Measurements from ENCODE around the gene SETD5. TPM values are rescaled to one million over a fixed set of nuclear protein-coding genes. Genes with fewer than 3 reads are reported as not detected.

SETD5 gene
- total and polyA plus RNA-seq, 4 donors = 23.7 to 178 (median 67.6) TPM

DNA sequence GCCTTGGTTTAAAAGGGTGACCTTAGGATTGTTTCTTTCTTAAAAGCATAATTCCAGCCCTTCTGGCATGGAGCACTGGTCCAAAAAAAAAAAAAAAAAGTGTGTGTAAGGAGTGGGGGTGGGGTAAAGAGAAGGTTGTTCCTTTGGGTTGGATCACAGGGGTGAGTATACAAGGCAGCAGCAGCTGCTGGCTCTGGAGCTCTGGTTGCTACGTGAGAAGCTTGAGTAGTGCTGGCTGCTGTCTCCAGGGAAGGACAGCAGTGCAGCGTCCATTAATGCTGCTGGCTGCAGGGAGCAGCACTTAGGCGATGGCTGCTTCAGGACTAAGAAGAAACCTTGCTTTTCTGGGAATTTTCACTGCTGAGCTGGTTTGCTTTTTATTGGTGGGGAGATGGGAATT lies 2.3 kb downstream of the SETD5 start:
- TF ChIP-seq, protein P1, sequence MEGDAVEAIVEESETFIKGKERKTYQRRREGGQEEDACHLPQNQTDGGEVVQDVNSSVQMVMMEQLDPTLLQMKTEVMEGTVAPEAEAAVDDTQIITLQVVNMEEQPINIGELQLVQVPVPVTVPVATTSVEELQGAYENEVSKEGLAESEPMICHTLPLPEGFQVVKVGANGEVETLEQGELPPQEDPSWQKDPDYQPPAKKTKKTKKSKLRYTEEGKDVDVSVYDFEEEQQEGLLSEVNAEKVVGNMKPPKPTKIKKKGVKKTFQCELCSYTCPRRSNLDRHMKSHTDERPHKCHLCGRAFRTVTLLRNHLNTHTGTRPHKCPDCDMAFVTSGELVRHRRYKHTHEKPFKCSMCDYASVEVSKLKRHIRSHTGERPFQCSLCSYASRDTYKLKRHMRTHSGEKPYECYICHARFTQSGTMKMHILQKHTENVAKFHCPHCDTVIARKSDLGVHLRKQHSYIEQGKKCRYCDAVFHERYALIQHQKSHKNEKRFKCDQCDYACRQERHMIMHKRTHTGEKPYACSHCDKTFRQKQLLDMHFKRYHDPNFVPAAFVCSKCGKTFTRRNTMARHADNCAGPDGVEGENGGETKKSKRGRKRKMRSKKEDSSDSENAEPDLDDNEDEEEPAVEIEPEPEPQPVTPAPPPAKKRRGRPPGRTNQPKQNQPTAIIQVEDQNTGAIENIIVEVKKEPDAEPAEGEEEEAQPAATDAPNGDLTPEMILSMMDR (IDR thresholded peaks at IDR 0.05; ENCODE audit: control extremely low read depth, extremely low read depth) = no peak
- Histone ChIP-seq H3K27ac (ENCODE audit: low read depth in 1 of 2, low read length in 1 of 2) (peak overlapping the region; percentile 75 to 99), H3K9me3 (ENCODE audit: control insufficient read depth in 4 of 4, insufficient read depth in 3 of 4, low read length in 3 of 4) (no peaks in the 10 kb centered on the region), H3K36me3 (ENCODE audit: control insufficient read depth in 4 of 4, insufficient read depth in 4 of 4, low read length in 4 of 4) (peaks cover 0 to 6% (median under 1%) of the 10 kb centered on the region in 4 donors), H3K4me1 (ENCODE audit: control insufficient read depth in 5 of 5, insufficient read depth in 5 of 5, low read length in 5 of 5) (peaks cover 5 to 67% (median 34%) of the 10 kb centered on the region in 5 donors), H3K27me3 (ENCODE audit: control insufficient read depth in 3 of 3, insufficient read depth in 3 of 3, low read length in 2 of 3) (no peaks in the 10 kb centered on the region), H3K4me3 (no peak overlapping the region), H3K9ac (ENCODE audit: insufficient read depth in 1 of 2, low read length in 2 of 2) (peak overlapping the region; percentile 94 to 98)
- no peak for ATAC-seq (ENCODE audit: insufficient read depth, low FRiP score)
- peak; percentile 91 to 97 (median 97) for DNase-seq
- 1% methylated on average over 3 of the region's 3 CpGs for WGBS, 2 donors

DNA sequence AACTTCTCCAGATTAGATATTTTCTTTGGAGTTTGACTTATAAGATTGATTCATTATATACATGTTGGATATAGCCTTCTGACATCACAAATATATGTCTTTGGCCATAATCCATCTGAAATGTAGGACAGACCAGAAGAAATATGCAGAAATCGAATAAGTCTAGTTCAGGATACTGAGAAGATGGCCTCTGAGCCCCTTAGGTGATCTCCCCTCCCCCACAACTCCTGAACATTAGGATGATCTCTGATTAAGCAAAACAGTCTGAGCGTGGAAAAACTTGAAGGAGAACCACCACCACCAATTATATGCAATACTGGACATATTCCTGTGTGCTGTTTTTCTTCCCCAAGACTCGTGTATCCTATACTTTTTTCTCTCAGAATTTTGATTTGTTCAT lies 3.2 kb downstream of the SETD5 start:
- TF ChIP-seq, protein P1 (IDR thresholded peaks at IDR 0.05; ENCODE audit: control extremely low read depth, extremely low read depth) = no peak
- ATAC-seq (ENCODE audit: insufficient read depth, low FRiP score) = no peak
- Histone ChIP-seq H3K27ac (ENCODE audit: low read depth in 1 of 2, low read length in 1 of 2) (peak overlapping the region in 1 of 2 donors; percentile 21), H3K27me3 (ENCODE audit: control insufficient read depth in 3 of 3, insufficient read depth in 3 of 3, low read length in 2 of 3) (no peaks in the 10 kb centered on the region), H3K9ac (ENCODE audit: insufficient read depth in 1 of 2, low read length in 2 of 2) (peak overlapping the region in 1 of 2 donors; percentile 83), H3K4me3 (no peak overlapping the region), H3K9me3 (ENCODE audit: control insufficient read depth in 4 of 4, insufficient read depth in 3 of 4, low read length in 3 of 4) (no peaks in the 10 kb centered on the region), H3K4me1 (ENCODE audit: control insufficient read depth in 5 of 5, insufficient read depth in 5 of 5, low read length in 5 of 5) (peaks cover 4 to 67% (median 26%) of the 10 kb centered on the region in 5 donors), H3K36me3 (ENCODE audit: control insufficient read depth in 4 of 4, insufficient read depth in 4 of 4, low read length in 4 of 4) (peaks cover 0 to 6% (median 0%) of the 10 kb centered on the region in 4 donors)
- WGBS, 2 donors = 33 to 37% methylated on average over 3 of the region's 3 CpGs
- peak in 2 of 3 donors; percentile 13 to 49 for DNase-seq

DNA sequence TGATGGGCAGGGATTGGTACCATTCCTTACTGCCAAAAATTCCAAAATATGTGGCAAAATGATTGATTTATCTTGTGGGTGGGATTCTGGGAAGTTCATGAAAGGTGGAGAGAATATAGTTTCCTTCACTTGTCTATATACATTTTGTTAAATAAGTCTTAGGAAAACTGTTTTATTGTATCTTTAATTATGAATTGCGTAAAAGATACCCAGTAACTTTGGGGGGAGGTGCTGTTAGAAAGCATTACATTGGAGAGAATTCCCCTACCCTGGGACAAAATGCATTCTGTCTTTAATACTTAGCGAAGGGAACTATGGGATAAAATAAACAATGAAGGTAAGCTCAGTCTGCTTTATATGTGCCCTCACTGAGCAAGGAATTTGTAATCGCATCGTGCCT lies 4.6 kb downstream of the SETD5 start:
- TF ChIP-seq, protein P1 (IDR thresholded peaks at IDR 0.05; ENCODE audit: control extremely low read depth, extremely low read depth) = no peak
- peak overlapping the region in 1 of 2 donors; percentile 83 for H3K9ac ChIP-seq (ENCODE audit: insufficient read depth in 1 of 2, low read length in 2 of 2)
- ATAC-seq (ENCODE audit: insufficient read depth, low FRiP score) = no peak
- H3K4me3 ChIP-seq = no peak overlapping the region
- H3K27me3 ChIP-seq (ENCODE audit: control insufficient read depth in 3 of 3, insufficient read depth in 3 of 3, low read length in 2 of 3) = no peaks in the 10 kb centered on the region
- no peak overlapping the region for H3K27ac ChIP-seq (ENCODE audit: low read depth in 1 of 2, low read length in 1 of 2)
- DNase-seq = no peak
- 51 to 65% methylated on average over 4 of the region's 4 CpGs for WGBS, 2 donors
- peaks cover 4 to 67% (median 27%) of the 10 kb centered on the region in 5 donors for H3K4me1 ChIP-seq (ENCODE audit: control insufficient read depth in 5 of 5, insufficient read depth in 5 of 5, low read length in 5 of 5)
- peaks cover 0 to 6% (median 0%) of the 10 kb centered on the region in 4 donors for H3K36me3 ChIP-seq (ENCODE audit: control insufficient read depth in 4 of 4, insufficient read depth in 4 of 4, low read length in 4 of 4)
- H3K9me3 ChIP-seq (ENCODE audit: control insufficient read depth in 4 of 4, insufficient read depth in 3 of 4, low read length in 3 of 4) = no peaks in the 10 kb centered on the region

All from lung (tissue), 12 donors.